GM21360 (cell line): ENCODE measurements around the gene TPM4.

Experiments
- ATAC-seq: cut with Tn5 transposase; IDR thresholded peaks from one replicate; pipeline ENCODE4 v1.9.1; 2021; ENCODE audit warnings: mild to moderate bottlenecking, moderate library complexity; ENCODE audit not compliant: unreplicated experiment

The TPM4 gene

GRCh38 chr19:16121967-16122366, 45.7 kb downstream of the TPM4 start:
- ATAC-seq, result no peak

GRCh38 chr19:16124953-16125352, 48.7 kb downstream of the TPM4 start:
- ATAC-seq, result no peak

GRCh38 chr19:16125737-16126495, 49.6 kb downstream of the TPM4 start:
- no peak for ATAC-seq

GRCh38 chr19:16127080-16127479, 50.8 kb downstream of the TPM4 start:
- no peak for ATAC-seq

GRCh38 chr19:16127776-16128371, 51.6 kb downstream of the TPM4 start:
- no peak for ATAC-seq

GRCh38 chr19:16131648-16132047, 55.4 kb downstream of the TPM4 start:
- ATAC-seq, result no peak

- ATAC-seq, result no peak
Observed at GRCh38 chr19:16133818-16134217, 57.5 kb downstream of the TPM4 start.

GRCh38 chr19:16134510-16134909, 58.2 kb downstream of the TPM4 start:
- ATAC-seq, result no peak

- no peak for ATAC-seq
Observed at GRCh38 chr19:16135430-16136127, 59.3 kb downstream of the TPM4 start.

GRCh38 chr19:16136185-16136999, 60.1 kb downstream of the TPM4 start:
- no peak for ATAC-seq

- no peak for ATAC-seq
Observed at GRCh38 chr19:16139752-16140151, 63.5 kb downstream of the TPM4 start.

- ATAC-seq, result no peak
Observed at GRCh38 chr19:16141043-16141442, 64.7 kb downstream of the TPM4 start.

- ATAC-seq, result no peak
Observed at GRCh38 chr19:16142032-16142580, 65.8 kb downstream of the TPM4 start.

- peak; percentile 60 for ATAC-seq
Observed at GRCh38 chr19:16143399-16144215, 67.3 kb downstream of the TPM4 start, which contains the start of gene HSH2D. TSS of gene HSH2D (plus strand) at chr19:16143685. CDS start at chr19:16148751, 5,066 bp downstream.

GRCh38 chr19:16144216-16144581, 67.9 kb downstream of the TPM4 start:
- ATAC-seq, result no peak

GRCh38 chr19:16146112-16146511, 69.8 kb downstream of the TPM4 start:
- ATAC-seq, result no peak

GRCh38 chr19:16148443-16149229, 72.3 kb downstream of the TPM4 start:
- no peak for ATAC-seq
